Endothelial cell of umbilical vein (primary cell): Measurements from ENCODE around the gene EHD2. TPM values are rescaled to one million over a fixed set of nuclear protein-coding genes. Genes with fewer than 3 reads are reported as not detected.

Experiments used
- BruUV-seq: library from RNA; stranded (reverse); fragments of 400-500 nt; replicated peaks from 2 replicates; lab custom pipeline; 2021; lab: Mats Ljungman, UMichigan
- CTCF ChIA-PET: fragments of 300-600, 350-600 bp; sonication (Branson Sonifier 250); formaldehyde crosslinking; loops from one replicate; lab custom pipeline; 2021; ENCODE audit warnings: antibody characterized with exemption, inconsistent platforms; lab: Charles Lee
- POLR2A ChIA-PET: fragments of 300-600, 350-600 bp; sonication (Branson Sonifier 250); formaldehyde crosslinking; loops from one replicate; lab custom pipeline; 2021; ENCODE audit warnings: antibody characterized with exemption, inconsistent platforms; lab: Charles Lee
- DNase-seq: peaks from one replicate; pipeline ENCODE4 v3.0.0-alpha.2; 2011; ENCODE audit warnings: low read depth, low spot score
- FAIRE-seq: peaks from 2 replicates; lab custom pipeline; 2011; peaks lifted over from hg19 to GRCh38; lab: Jason Lieb, UNC
- H2AFZ ChIP-seq: 2 replicates; pipeline ENCODE4 v1.6.0; 2012; ENCODE audit warnings: low read depth, low read length, control low read depth, inconsistent platforms
- H3K27ac ChIP-seq: 2 replicates; pipeline ENCODE4 v1.5.1; 2011; ENCODE audit warnings: low read depth, mild to moderate bottlenecking, control low read depth, low read length, moderate library complexity; ENCODE audit not compliant: insufficient read depth
- H3K27me3 ChIP-seq, 2 experiments: 2 replicates each; pipeline versions ENCODE4 v1.6.0 to v1.6.1; 2011; ENCODE audit warnings: low read length in 2 of 2, mixed read lengths in 1 of 2; ENCODE audit not compliant: control insufficient read depth in 2 of 2, insufficient read depth in 2 of 2
- H3K36me3 ChIP-seq, 2 experiments: 2 replicates in 1 of 2; 3 replicates in 1 of 2; pipeline ENCODE4 v1.5.1; 2011; ENCODE audit warnings: low read length in 2 of 2, mild to moderate bottlenecking in 1 of 2, moderate library complexity in 1 of 2; ENCODE audit not compliant: control insufficient read depth in 2 of 2, insufficient read depth in 2 of 2; ENCODE audit errors: extremely low read depth in 1 of 2
- H3K4me1 ChIP-seq: 3 replicates; pipeline ENCODE4 v1.5.1; 2011; ENCODE audit warnings: mild to moderate bottlenecking, low read length; ENCODE audit not compliant: control insufficient read depth, insufficient read depth; ENCODE audit errors: extremely low read depth
- H3K4me2 ChIP-seq: 2 replicates; pipeline ENCODE4 v1.6.1; 2011; ENCODE audit warnings: low read length, control low read depth, mixed read lengths; ENCODE audit not compliant: insufficient read depth
- H3K4me3 ChIP-seq, 3 experiments: fragments of 200-600 bp in 1 of 3; sonication (generic), shearing (Covaris generic) in 1 of 3; replicated peaks in 1 of 3; 2 replicates each; pipeline ENCODE4 v1.5.1; 2011 to 2016; ENCODE audit warnings: control low read depth in 3 of 3, low read length in 3 of 3, mild to moderate bottlenecking in 2 of 3, inconsistent platforms in 1 of 3, low read depth in 1 of 3, moderate library complexity in 1 of 3; ENCODE audit not compliant: insufficient read depth in 1 of 3
- H3K79me2 ChIP-seq: 2 replicates; pipeline ENCODE4 v1.6.0; 2012; ENCODE audit warnings: low read length, inconsistent platforms; ENCODE audit not compliant: control insufficient read depth, insufficient read depth
- H3K9ac ChIP-seq: replicated peaks from 2 replicates; pipeline ENCODE3; 2011; ENCODE audit warnings: low read length, control low read depth; ENCODE audit not compliant: insufficient read depth; ENCODE audit errors: extremely low read depth
- H3K9me1 ChIP-seq: replicated peaks from 3 replicates; pipeline ENCODE4 v1.6.0; 2011; ENCODE audit warnings: mild to moderate bottlenecking, low read length; ENCODE audit not compliant: control insufficient read depth, insufficient read depth; ENCODE audit errors: extremely low read depth
- H3K9me3 ChIP-seq: replicated peaks from 2 replicates; pipeline ENCODE4 v1.5.1; 2012; ENCODE audit warnings: low read length, inconsistent platforms; ENCODE audit not compliant: control insufficient read depth, insufficient read depth
- H4K20me1 ChIP-seq: replicated peaks from 2 replicates; pipeline ENCODE3; 2011; ENCODE audit warnings: mild to moderate bottlenecking, low read length; ENCODE audit not compliant: control insufficient read depth, insufficient read depth; ENCODE audit errors: extremely low read depth
- EZH2 ChIP-seq: IDR thresholded peaks from 2 replicates; pipeline ENCODE4 v1.6.1; 2012; ENCODE audit warnings: borderline replicate concordance, low read depth, mild to moderate bottlenecking, moderate library complexity, low read length, inconsistent platforms; ENCODE audit not compliant: severe bottlenecking
- FOS ChIP-seq: IDR thresholded peaks from 2 replicates; pipeline ENCODE4 v1.6.1; 2011; ENCODE audit warnings: mild to moderate bottlenecking, low read length, moderate library complexity, borderline replicate concordance; ENCODE audit not compliant: insufficient read depth
- GATA2 ChIP-seq: IDR thresholded peaks from 2 replicates; pipeline ENCODE4 v1.7.0; 2011; ENCODE audit warnings: low read depth, mild to moderate bottlenecking, moderate library complexity, mixed read lengths, low read length; ENCODE audit not compliant: insufficient read length, insufficient read depth
- JUN ChIP-seq: IDR thresholded peaks from 2 replicates; pipeline ENCODE4 v1.6.1; 2011; ENCODE audit warnings: borderline replicate concordance, low read depth; ENCODE audit not compliant: insufficient read length, insufficient read depth
- MAX ChIP-seq: IDR thresholded peaks from 2 replicates; pipeline ENCODE4 v1.6.1; 2011; ENCODE audit not compliant: insufficient read depth, insufficient read length
- MYC ChIP-seq: IDR thresholded peaks from one replicate; pipeline ENCODE4 v1.6.1; 2011; ENCODE audit warnings: mild to moderate bottlenecking, low read depth, low read length
- POLR2A ChIP-seq: IDR thresholded peaks from 2 replicates; pipeline ENCODE4 v1.6.1; 2012; ENCODE audit warnings: low read depth, mild to moderate bottlenecking, control low read depth, low read length
- POLR2AphosphoS5 ChIP-seq: IDR thresholded peaks from 2 replicates; pipeline ENCODE4 v1.6.1; 2012; ENCODE audit warnings: low read depth, mild to moderate bottlenecking, control low read depth, low read length, moderate library complexity; ENCODE audit not compliant: insufficient read depth
- dilution Hi-C: fragments of 300-500 bp; cut with MboI; formaldehyde crosslinking; loops from one replicate; pipeline ENCODE4 v1.15.0; 2019; ENCODE audit warnings: low sequenced_read_pairs; ENCODE audit not compliant: extremely low pct_ligation_motif_present
- intact Hi-C: fragments of 100-400 bp; cut with micrococcal nuclease; formaldehyde crosslinking; loops from one replicate; pipeline ENCODE4 v1.10.0; 2022
- polyA plus RNA-seq, 4 experiments: library from polyadenylated mRNA; depleted of rRNA in 3 of 4; stranded (reverse) in 3 of 4; unstranded in 1 of 4; fragments of >200 nt; gene quantifications; 2 replicates each; pipeline versions ENCODE4 v1.2.1 to v1.2.3, GENCODE V29; 2011 to 2012; ENCODE audit warnings: missing spikeins in 1 of 4
- total RNA-seq: library from RNA; stranded (reverse); gene quantifications from 2 replicates; pipeline ENCODE4 v1.2.3, GENCODE V29; 2021
- TF ChIP-seq, protein P1 (sequence below), 2 donors: IDR thresholded peaks; 1 replicate in 1 of 2; 2 replicates in 1 of 2; pipeline ENCODE4 v1.5.1; 2011; ENCODE audit warnings: low read length in 2 of 2, mild to moderate bottlenecking in 2 of 2, moderate library complexity in 2 of 2, control low read depth in 1 of 2, inconsistent platforms in 1 of 2, low read depth in 1 of 2; ENCODE audit not compliant: insufficient read depth in 1 of 2; ENCODE audit errors: extremely low read depth in 1 of 2

Gene EHD2
- total and polyA plus RNA-seq, 2 donors (not counting 3 experiments of a cell fraction or from before 2014, with no cell fraction given) = 110 to 220 TPM

DNA sequence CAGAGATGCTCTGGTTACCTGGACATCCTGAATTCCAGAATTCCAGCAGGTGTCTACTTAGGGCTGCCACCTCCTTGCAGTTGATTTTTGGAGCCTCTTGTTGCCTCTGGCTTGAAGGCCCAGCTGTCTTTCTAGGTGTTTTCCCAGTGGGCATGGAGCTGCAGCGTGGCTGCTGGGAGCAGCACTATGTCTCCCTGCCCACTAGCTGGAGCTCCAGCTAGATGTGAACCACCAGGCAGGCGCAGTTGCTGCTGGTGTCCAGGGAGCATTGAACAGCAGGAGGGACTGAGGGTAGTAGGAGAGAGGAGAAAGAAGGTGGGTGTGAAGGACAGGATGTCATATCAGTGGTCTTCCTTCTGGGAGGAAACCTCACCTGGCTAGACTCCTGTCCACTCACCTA, 55.4 kb downstream of the EHD2 start:
- Histone ChIP-seq H3K36me3 (no peaks in the 10 kb centered on the region), H2AFZ (no peak overlapping the region), H3K9ac (no peak overlapping the region), H4K20me1 (no peaks in the 10 kb centered on the region), H3K27ac (no peak overlapping the region), H3K9me3 (no peaks in the 10 kb centered on the region), H3K4me2 (no peak overlapping the region), H3K9me1 (no peaks in the 10 kb centered on the region), H3K4me3 (no peak overlapping the region), H3K27me3 (peaks cover 0 to 2% of the 10 kb centered on the region in 2 experiments), H3K4me1 (no peaks in the 10 kb centered on the region), H3K79me2 (no peaks in the 10 kb centered on the region)
- no TSS peak for BruUV-seq
- TF ChIP-seq, protein P1, sequence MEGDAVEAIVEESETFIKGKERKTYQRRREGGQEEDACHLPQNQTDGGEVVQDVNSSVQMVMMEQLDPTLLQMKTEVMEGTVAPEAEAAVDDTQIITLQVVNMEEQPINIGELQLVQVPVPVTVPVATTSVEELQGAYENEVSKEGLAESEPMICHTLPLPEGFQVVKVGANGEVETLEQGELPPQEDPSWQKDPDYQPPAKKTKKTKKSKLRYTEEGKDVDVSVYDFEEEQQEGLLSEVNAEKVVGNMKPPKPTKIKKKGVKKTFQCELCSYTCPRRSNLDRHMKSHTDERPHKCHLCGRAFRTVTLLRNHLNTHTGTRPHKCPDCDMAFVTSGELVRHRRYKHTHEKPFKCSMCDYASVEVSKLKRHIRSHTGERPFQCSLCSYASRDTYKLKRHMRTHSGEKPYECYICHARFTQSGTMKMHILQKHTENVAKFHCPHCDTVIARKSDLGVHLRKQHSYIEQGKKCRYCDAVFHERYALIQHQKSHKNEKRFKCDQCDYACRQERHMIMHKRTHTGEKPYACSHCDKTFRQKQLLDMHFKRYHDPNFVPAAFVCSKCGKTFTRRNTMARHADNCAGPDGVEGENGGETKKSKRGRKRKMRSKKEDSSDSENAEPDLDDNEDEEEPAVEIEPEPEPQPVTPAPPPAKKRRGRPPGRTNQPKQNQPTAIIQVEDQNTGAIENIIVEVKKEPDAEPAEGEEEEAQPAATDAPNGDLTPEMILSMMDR (IDR thresholded peaks at IDR 0.05; ENCODE audit: extremely low read depth in 1 of 2, insufficient read depth in 1 of 2, low read depth in 1 of 2, low read length in 2 of 2) = no peak
- TF ChIP-seq EZH2 = no peak
- TF ChIP-seq GATA2 = no peak
- TF ChIP-seq POLR2A = no peak
- FAIRE-seq = no peak
- no peak for DNase-seq
- dilution Hi-C loops (no loop called here), intact Hi-C loops (no loop called here)
- ChIA-PET CTCF (interaction anchor here (1.2 to 7.3 kb wide), 3 partner anchors 21 to 25 kb away, joined by 3 to 169 read pairs (median 4); no protein-coding TSS in a partner anchor), POLR2A (no interaction called here)

- intact Hi-C loops = no loop called here
Observed at GRCh38 chr19:47769534-47769933, 56.3 kb downstream of the EHD2 start.

More at GRCh38 chr19:47769534-47769933, 56.3 kb downstream of the EHD2 start:
- BruUV-seq = no TSS peak
- no peak for TF ChIP-seq POLR2AphosphoS5
- no peak for TF ChIP-seq JUN
- TF ChIP-seq, protein P1 (IDR thresholded peaks at IDR 0.05; ENCODE audit: extremely low read depth in 1 of 2, insufficient read depth in 1 of 2, low read depth in 1 of 2, low read length in 2 of 2) = no peak
- TF ChIP-seq POLR2A = no peak
- TF ChIP-seq MAX = no peak
- no peak for TF ChIP-seq GATA2
- no peak for TF ChIP-seq FOS
- no peak for TF ChIP-seq EZH2
- no peak for TF ChIP-seq MYC
- H3K27ac ChIP-seq = no peak overlapping the region
- no peaks in the 10 kb centered on the region for H3K4me1 ChIP-seq
- H2AFZ ChIP-seq = no peak overlapping the region
- no peak overlapping the region for H3K9ac ChIP-seq
- H3K27me3 ChIP-seq = peaks cover 0 to 2% of the 10 kb centered on the region in 2 experiments
- no peak for DNase-seq
- no peaks in the 10 kb centered on the region for H3K36me3 ChIP-seq
- POLR2A ChIA-PET = no interaction called here
- H3K9me3 ChIP-seq = no peaks in the 10 kb centered on the region
- dilution Hi-C loops = no loop called here
- no peaks in the 10 kb centered on the region for H4K20me1 ChIP-seq
- H3K4me2 ChIP-seq = no peak overlapping the region
- CTCF ChIA-PET = no interaction called here
- no peaks in the 10 kb centered on the region for H3K79me2 ChIP-seq
- no peak for FAIRE-seq
- H3K4me3 ChIP-seq = no peak overlapping the region
- H3K9me1 ChIP-seq = no peaks in the 10 kb centered on the region
